H1 (cell line): ENCODE results near the gene ALDH3B1. TPM values are rescaled to one million over a fixed set of nuclear protein-coding genes. Genes with fewer than 3 reads are reported as not detected.

ENCODE experiments used
- CTCF ChIA-PET: fragments of 300-600 bp; sonication (Branson Sonifier 250); formaldehyde crosslinking; loops from one replicate; lab custom pipeline; 2021; ENCODE audit not compliant: partially characterized antibody; lab: Charles Lee
- POLR2A ChIA-PET: fragments of 300-600 bp; sonication (Branson Sonifier 250); formaldehyde crosslinking; loops from one replicate; lab custom pipeline; 2021; ENCODE audit warnings: inconsistent platforms; ENCODE audit not compliant: partially characterized antibody; lab: Charles Lee
- DNase-seq, 2 experiments: peaks; one replicate each; pipeline versions ENCODE4 v3.0.0 to v3.0.0-alpha.2; 2010 to 2022; ENCODE audit warnings: low spot score in 2 of 2, low read depth in 1 of 2, mixed read lengths in 1 of 2
- FAIRE-seq: peaks from 2 replicates; lab custom pipeline; 2011; peaks lifted over from hg19 to GRCh38; lab: Jason Lieb, UNC
- H2AFZ ChIP-seq: 2 replicates; pipeline ENCODE4 v1.8.1; 2012; ENCODE audit warnings: low read length, inconsistent platforms
- H2AK5ac ChIP-seq: 2 replicates; pipeline ENCODE4 v1.6.1; 2013; ENCODE audit warnings: low read depth, low read length
- H2BK120ac ChIP-seq: replicated peaks from 2 replicates; pipeline ENCODE3; 2013; ENCODE audit warnings: low read depth, low read length, inconsistent platforms
- H2BK12ac ChIP-seq: 2 replicates; pipeline ENCODE4 v1.6.1; 2013; ENCODE audit warnings: low read depth, low read length
- H2BK15ac ChIP-seq: 2 replicates; pipeline ENCODE4 v1.6.1; 2013; ENCODE audit warnings: low read length
- H2BK20ac ChIP-seq: 2 replicates; pipeline ENCODE4 v1.6.1; 2013; ENCODE audit warnings: low read length
- H2BK5ac ChIP-seq: 2 replicates; pipeline ENCODE4 v1.6.1; 2013; ENCODE audit warnings: low read depth, low read length
- H3K14ac ChIP-seq: 2 replicates; pipeline ENCODE4 v1.6.1; 2013; ENCODE audit warnings: inconsistent platforms; ENCODE audit not compliant: insufficient read length
- H3K18ac ChIP-seq: 2 replicates; pipeline ENCODE4 v1.6.1; 2013; ENCODE audit warnings: low read length; ENCODE audit errors: extremely low read depth
- H3K23ac ChIP-seq: 2 replicates; pipeline ENCODE4 v1.6.1; 2013; ENCODE audit warnings: inconsistent platforms; ENCODE audit not compliant: insufficient read length
- H3K23me2 ChIP-seq: 2 replicates; pipeline ENCODE4 v1.6.1; 2013; ENCODE audit warnings: low read depth, low read length
- H3K27ac ChIP-seq: 2 replicates; pipeline ENCODE4 v1.6.1; 2011; ENCODE audit warnings: low read depth, low read length, inconsistent platforms
- H3K27me3 ChIP-seq, 4 experiments: replicated peaks in 1 of 4; 1 replicate in 1 of 4; 2 replicates in 3 of 4; pipeline versions ENCODE4 v1.6.1 to v1.8.1; 2011 to 2013; ENCODE audit warnings: low read length in 3 of 4, mild to moderate bottlenecking in 3 of 4, inconsistent platforms in 2 of 4, mixed read lengths in 2 of 4, moderate library complexity in 1 of 4; ENCODE audit not compliant: control insufficient read depth in 3 of 4, insufficient read depth in 3 of 4; ENCODE audit errors: extremely low read depth in 1 of 4
- H3K36me3 ChIP-seq, 4 experiments: 2 replicates each; pipeline versions ENCODE4 v1.6.1 to v1.8.1; 2011 to 2013; ENCODE audit warnings: mild to moderate bottlenecking in 4 of 4, low read length in 3 of 4, moderate library complexity in 2 of 4, control low read depth in 1 of 4, inconsistent platforms in 1 of 4; ENCODE audit not compliant: insufficient read depth in 4 of 4, control insufficient read depth in 2 of 4
- H3K4ac ChIP-seq: replicated peaks from 2 replicates; pipeline ENCODE3; 2013; ENCODE audit warnings: low read length, low read depth, mixed read lengths, inconsistent platforms; ENCODE audit not compliant: insufficient read length
- H3K4me1 ChIP-seq, 4 experiments: replicated peaks in 1 of 4; 1 replicate in 1 of 4; 2 replicates in 3 of 4; pipeline versions ENCODE4 v1.6.1 to v1.8.1; 2011 to 2013; ENCODE audit warnings: low read length in 3 of 4, inconsistent platforms in 2 of 4, mixed read lengths in 1 of 4; ENCODE audit not compliant: insufficient read depth in 4 of 4, control insufficient read depth in 3 of 4
- H3K4me2 ChIP-seq, 2 experiments: 2 replicates each; pipeline versions ENCODE4 v1.6.1 to v1.8.1; 2011 to 2013; ENCODE audit warnings: low read depth in 2 of 2, low read length in 2 of 2, control low read depth in 1 of 2, inconsistent platforms in 1 of 2, mild to moderate bottlenecking in 1 of 2; ENCODE audit not compliant: insufficient read depth in 1 of 2
- H3K4me3 ChIP-seq, 4 experiments: fragments of 200-600, 300-600 bp in 1 of 4; sonication (generic), shearing (Covaris generic), sonication (Bioruptor Twin) in 1 of 4; 2 replicates each; pipeline versions ENCODE4 v1.5.1 to v1.8.1; 2011 to 2016; ENCODE audit warnings: low read length in 4 of 4, low read depth in 3 of 4, control low read depth in 2 of 4, inconsistent platforms in 2 of 4, mild to moderate bottlenecking in 2 of 4, mixed read lengths in 1 of 4, moderate library complexity in 1 of 4; ENCODE audit not compliant: insufficient read depth in 2 of 4; ENCODE audit errors: extremely low read depth in 1 of 4
- H3K56ac ChIP-seq: replicated peaks from 2 replicates; pipeline ENCODE3; 2013; ENCODE audit warnings: low read depth, mild to moderate bottlenecking, mixed read lengths, low read length, inconsistent platforms; ENCODE audit not compliant: insufficient read length
- H3K79me1 ChIP-seq: 2 replicates; pipeline ENCODE4 v1.6.1; 2013; ENCODE audit warnings: low read depth, low read length, control low read depth
- H3K79me2 ChIP-seq, 2 experiments: 2 replicates each; pipeline versions ENCODE4 v1.6.1 to v1.8.1; 2012 to 2013; ENCODE audit warnings: low read length in 2 of 2, mild to moderate bottlenecking in 2 of 2, inconsistent platforms in 1 of 2; ENCODE audit not compliant: insufficient read depth in 2 of 2, control insufficient read depth in 1 of 2
- H3K9ac ChIP-seq, 4 experiments: replicated peaks in 1 of 4; 1 replicate in 1 of 4; 2 replicates in 3 of 4; pipeline versions ENCODE4 v1.6.1 to v1.8.1; 2011 to 2013; ENCODE audit warnings: low read depth in 3 of 4, low read length in 3 of 4, control low read depth in 2 of 4, mild to moderate bottlenecking in 2 of 4, moderate library complexity in 2 of 4, inconsistent platforms in 1 of 4; ENCODE audit errors: extremely low read depth in 1 of 4
- H3K9me3 ChIP-seq, 2 experiments: 2 replicates each; pipeline versions ENCODE4 v1.6.1 to v1.8.1; 2012 to 2013; ENCODE audit warnings: mild to moderate bottlenecking in 2 of 2, moderate library complexity in 2 of 2, control low read depth in 1 of 2, inconsistent platforms in 1 of 2, low read depth in 1 of 2, low read length in 1 of 2, mixed read lengths in 1 of 2; ENCODE audit not compliant: insufficient read depth in 2 of 2
- H4K20me1 ChIP-seq, 2 experiments: replicated peaks in 1 of 2; 2 replicates each; pipeline versions ENCODE3 to v1.8.1; 2011 to 2013; ENCODE audit warnings: inconsistent platforms in 2 of 2, low read length in 2 of 2, mild to moderate bottlenecking in 1 of 2; ENCODE audit not compliant: insufficient read depth in 2 of 2, control insufficient read depth in 1 of 2
- H4K5ac ChIP-seq: 2 replicates; pipeline ENCODE4 v1.6.1; 2013; ENCODE audit warnings: low read length, low read depth, mixed read lengths, inconsistent platforms; ENCODE audit not compliant: insufficient read length
- H4K8ac ChIP-seq: 2 replicates; pipeline ENCODE4 v1.8.0; 2013; ENCODE audit warnings: mild to moderate bottlenecking, moderate library complexity, low read length, inconsistent platforms; ENCODE audit not compliant: insufficient read depth; ENCODE audit errors: extremely low read depth
- H4K91ac ChIP-seq: replicated peaks from 2 replicates; pipeline ENCODE3; 2013; ENCODE audit warnings: low read length, mixed read lengths, inconsistent platforms; ENCODE audit not compliant: insufficient read length
- BCL11A ChIP-seq, 2 experiments: IDR thresholded peaks; one replicate each; pipeline ENCODE4 v1.6.1; 2011; ENCODE audit warnings: low read depth in 2 of 2, low read length in 2 of 2, mild to moderate bottlenecking in 2 of 2
- BRCA1 ChIP-seq: IDR thresholded peaks from 2 replicates; pipeline ENCODE4 v1.6.1; 2012; ENCODE audit warnings: low read depth, low read length, improper control_type of control experiment
- CBX5 ChIP-seq: fragments of 300-800, 300-1000 bp; sonication (generic); IDR thresholded peaks from 2 replicates; pipeline ENCODE4 v1.7.1; 2016; ENCODE audit warnings: antibody characterized with exemption, low read length, low read depth
- CBX8 ChIP-seq: fragments of 300-800, 300-1000 bp; sonication (generic); IDR thresholded peaks from 2 replicates; pipeline ENCODE4 v1.7.1; 2016; ENCODE audit warnings: low read depth, low read length, borderline replicate concordance
- EZH2 ChIP-seq: fragments of 200-600 bp; sonication (generic); IDR thresholded peaks from 2 replicates; pipeline ENCODE4 v1.7.1; 2012; ENCODE audit warnings: low read depth, mild to moderate bottlenecking, moderate library complexity, low read length, inconsistent platforms; ENCODE audit not compliant: severe bottlenecking
- FOSL1 ChIP-seq: IDR thresholded peaks from 2 replicates; pipeline ENCODE4 v1.6.1; 2011; ENCODE audit warnings: mild to moderate bottlenecking, low read depth, low read length, moderate library complexity; ENCODE audit not compliant: insufficient read depth
- GTF2F1 ChIP-seq: IDR thresholded peaks from 2 replicates; pipeline ENCODE4 v1.6.1; 2012; ENCODE audit warnings: low read depth, low read length, improper control_type of control experiment, borderline replicate concordance
- KDM5A ChIP-seq: fragments of 200-600 bp; IDR thresholded peaks from 2 replicates; pipeline ENCODE4 v1.7.1; 2012; ENCODE audit warnings: mild to moderate bottlenecking, low read length, inconsistent platforms, mixed read lengths
- RBBP5 ChIP-seq: IDR thresholded peaks from 2 replicates; pipeline ENCODE4 v1.7.1; 2012; ENCODE audit warnings: low read depth, mild to moderate bottlenecking, inconsistent platforms, low read length, moderate library complexity, borderline replicate concordance
- SP1 ChIP-seq: IDR thresholded peaks from 2 replicates; pipeline ENCODE4 v1.6.1; 2011; ENCODE audit warnings: low read depth, low read length
- WGBS, 2 experiments: shearing (Covaris generic) in 1 of 2; methylation state at CpG; one replicate each; pipeline versions ENCODE4 v1.1.6 to v1.1.7; 2013 to 2015; ENCODE audit warnings: low lambda C conversion rate in 2 of 2, mixed read lengths in 2 of 2, inconsistent platforms in 1 of 2, low coverage in 1 of 2, missing lambda C conversion rate in 1 of 2; ENCODE audit not compliant: insufficient replicate concordance in 2 of 2, insufficient coverage in 1 of 2, insufficient read length in 1 of 2; ENCODE audit errors: extremely low coverage in 1 of 2, missing lambda C conversion rate in 1 of 2; 5-methylcytosine and 5-hydroxymethylcytosine counted together
- polyA plus RNA-seq, 7 experiments: library from polyadenylated mRNA; depleted of rRNA in 3 of 7; stranded (reverse) in 5 of 7; unstranded in 2 of 7; fragments of >200 nt in 5 of 7; fragments of 200-250 nt in 2 of 7; gene quantifications; 1 replicate in 5 of 7; 2 replicates in 1 of 7; 4 replicates in 1 of 7; pipeline versions ENCODE4 v1.2.1 to v1.2.3, GENCODE V29; 2011 to 2013; ENCODE audit warnings: missing spikeins in 2 of 7, mixed read lengths in 2 of 7
- total RNA-seq: library from RNA; stranded (reverse); fragmentation: NEBNext Ultra II Directional; extraction: Animal tissue kit (Norgen Biotek cat#: 25700); gene quantifications from 2 replicates; pipeline ENCODE4 v1.2.1, GENCODE V29; 2021
- TF ChIP-seq, protein P1 (sequence below): IDR thresholded peaks from 2 replicates; pipeline ENCODE4 v1.6.1; 2012; ENCODE audit warnings: inconsistent platforms
- TF ChIP-seq, protein P2 (sequence below): IDR thresholded peaks from 2 replicates; pipeline ENCODE4 v1.6.1; 2012; ENCODE audit warnings: low read length, inconsistent platforms

Gene ALDH3B1
- total and polyA plus RNA-seq, 2 of the 8 experiments (the other 6 are each of a cell fraction or from before 2014, with no cell fraction given): 0.32 to 0.47 TPM

DNA sequence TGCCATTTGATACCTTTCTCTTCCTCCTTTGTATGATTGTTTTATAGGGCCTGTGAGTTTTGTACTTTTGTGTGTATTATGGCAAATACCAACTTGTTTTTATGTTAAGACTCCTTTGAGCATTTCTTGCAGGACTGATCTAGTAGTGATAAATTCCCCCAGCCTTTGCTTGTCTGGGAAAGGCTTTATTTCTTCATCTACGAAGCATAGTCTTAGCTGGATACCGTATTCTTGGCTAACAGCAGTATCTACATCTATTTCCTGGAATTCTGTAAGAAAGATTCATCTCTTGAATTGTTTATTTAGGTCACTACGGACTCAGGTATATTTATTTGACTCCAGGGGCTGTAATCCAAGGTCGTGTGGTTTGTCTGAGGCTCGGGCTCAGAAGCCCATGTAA, 14.4 kb downstream of the ALDH3B1 start:
- Histone ChIP-seq H4K5ac (no peak overlapping the region), H3K27ac (no peak overlapping the region), H3K4me3 (no peak overlapping the region), H2AK5ac (no peak overlapping the region), H4K20me1 (no peaks in the 10 kb centered on the region), H3K23ac (no peak overlapping the region), H3K23me2 (no peaks in the 10 kb centered on the region), H3K36me3 (no peaks in the 10 kb centered on the region), H2BK120ac (no peak overlapping the region), H2AFZ (no peak overlapping the region), H3K27me3 (no peaks in the 10 kb centered on the region), H4K8ac (no peak overlapping the region), H3K79me2 (no peaks in the 10 kb centered on the region), H3K56ac (no peak overlapping the region), H2BK20ac (no peak overlapping the region), H3K4ac (no peak overlapping the region), H3K79me1 (peaks cover 6% of the 10 kb centered on the region; the same call in 1 of the 2 replicates), H4K91ac (no peak overlapping the region), H2BK12ac (no peak overlapping the region), H3K4me1 (peaks cover 0 to 14% (median 8%) of the 10 kb centered on the region in 4 experiments; a peak in 5 of 7 replicates), H3K9me3 (no peaks in the 10 kb centered on the region), H2BK15ac (no peak overlapping the region), H2BK5ac (no peak overlapping the region), H3K9ac (no peak overlapping the region), H3K18ac (no peak overlapping the region), H3K14ac (no peak overlapping the region), H3K4me2 (no peak overlapping the region)
- ChIA-PET POLR2A (interaction anchor here (0.6 to 1.5 kb wide), 4 partner anchors 9 to 81 kb away, joined by 3 to 4 read pairs (median 3); no protein-coding TSS in a partner anchor), CTCF (interaction anchor here (0.9 to 1.9 kb wide), 6 partner anchors 14 to 181 kb away, joined by 3 to 5 read pairs (median 3); partner anchors contain the start of gene ALDH3B1)
- 90% methylated on average over 5 of the region's 5 CpGs; no CpG with 5 or more reads in 1 of the 2 experiments for WGBS, 2 experiments
- FAIRE-seq (no peak), DNase-seq (no peak)
- TF ChIP-seq, protein P1, sequence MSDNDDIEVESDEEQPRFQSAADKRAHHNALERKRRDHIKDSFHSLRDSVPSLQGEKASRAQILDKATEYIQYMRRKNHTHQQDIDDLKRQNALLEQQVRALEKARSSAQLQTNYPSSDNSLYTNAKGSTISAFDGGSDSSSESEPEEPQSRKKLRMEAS: no peak
- TF ChIP-seq GTF2F1: no peak
- TF ChIP-seq BRCA1: no peak
- no peak for TF ChIP-seq FOSL1
- TF ChIP-seq EZH2: no peak
- TF ChIP-seq BCL11A (IDR thresholded peaks at IDR 0.05; ENCODE audit: low read depth in 2 of 2, low read length in 2 of 2): no peak
- no peak for TF ChIP-seq SP1
- TF ChIP-seq, protein P2, sequence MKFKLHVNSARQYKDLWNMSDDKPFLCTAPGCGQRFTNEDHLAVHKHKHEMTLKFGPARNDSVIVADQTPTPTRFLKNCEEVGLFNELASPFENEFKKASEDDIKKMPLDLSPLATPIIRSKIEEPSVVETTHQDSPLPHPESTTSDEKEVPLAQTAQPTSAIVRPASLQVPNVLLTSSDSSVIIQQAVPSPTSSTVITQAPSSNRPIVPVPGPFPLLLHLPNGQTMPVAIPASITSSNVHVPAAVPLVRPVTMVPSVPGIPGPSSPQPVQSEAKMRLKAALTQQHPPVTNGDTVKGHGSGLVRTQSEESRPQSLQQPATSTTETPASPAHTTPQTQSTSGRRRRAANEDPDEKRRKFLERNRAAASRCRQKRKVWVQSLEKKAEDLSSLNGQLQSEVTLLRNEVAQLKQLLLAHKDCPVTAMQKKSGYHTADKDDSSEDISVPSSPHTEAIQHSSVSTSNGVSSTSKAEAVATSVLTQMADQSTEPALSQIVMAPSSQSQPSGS: no peak
- TF ChIP-seq RBBP5: no peak
- TF ChIP-seq CBX5: no peak
- TF ChIP-seq CBX8: no peak
- no peak for TF ChIP-seq KDM5A
